ENCODE data around the gene ARRDC5.
"Not testable (repeated sequence)": the region's sequence is repeated elsewhere in the genome, so short reads cannot be mapped to it uniquely, and the experiment has no call there.

ARRDC5 gene

DNA sequence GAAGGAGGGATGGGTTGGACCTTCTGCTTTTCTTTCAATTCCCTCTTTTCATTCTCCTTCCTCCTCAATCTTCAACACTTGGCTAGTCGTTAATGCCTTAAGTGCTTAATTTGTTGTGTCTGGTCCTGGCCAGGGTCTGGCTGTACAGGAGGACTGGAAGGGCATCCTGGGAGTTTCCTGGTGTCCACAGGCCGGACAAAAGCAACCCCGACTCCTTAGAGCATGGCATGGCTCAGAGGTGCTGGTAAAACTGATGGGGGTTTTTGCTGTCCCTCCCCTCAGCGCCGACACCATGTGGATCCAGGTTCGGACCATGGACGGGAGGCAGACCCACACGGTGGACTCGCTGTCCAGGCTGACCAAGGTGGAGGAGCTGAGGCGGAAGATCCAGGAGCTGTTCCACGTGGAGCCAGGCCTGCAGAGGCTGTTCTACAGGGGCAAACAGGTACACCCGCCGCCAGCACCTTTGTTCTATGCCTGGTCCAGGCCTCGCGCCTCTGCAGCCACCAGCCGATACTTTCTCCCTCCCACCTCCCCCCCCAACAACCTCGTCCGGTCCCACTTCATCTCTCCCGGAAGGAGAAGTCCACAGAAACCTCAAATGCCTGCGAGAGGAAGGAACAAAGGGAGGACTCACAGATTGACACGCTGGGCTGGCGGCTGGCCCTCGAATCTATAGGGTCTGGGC, 8.0 kb upstream of the ARRDC5 start:
- no peak for DNase-seq (ENCODE audit: low read depth in 2 of 2, low spot score in 1 of 2)

GRCh38 chr19:4909897-4910593, 7.3 kb upstream of the ARRDC5 start:
- peak; percentile 83 to 88 for DNase-seq (ENCODE audit: low read depth in 2 of 2, low spot score in 1 of 2)

GRCh38 chr19:4909156-4909896, 6.6 kb upstream of the ARRDC5 start, which contains the start of gene UHRF1:
UHRF1 (plus strand) TSS chr19:4909501; CDS start chr19:4910886, 1,385 bp downstream.
- DNase-seq (ENCODE audit: low read depth in 2 of 2, low spot score in 1 of 2): no peak

- DNase-seq (ENCODE audit: low read depth in 2 of 2, low spot score in 1 of 2): no peak
Measured at GRCh38 chr19:4908781-4909155, 6.1 kb upstream of the ARRDC5 start.

DNA sequence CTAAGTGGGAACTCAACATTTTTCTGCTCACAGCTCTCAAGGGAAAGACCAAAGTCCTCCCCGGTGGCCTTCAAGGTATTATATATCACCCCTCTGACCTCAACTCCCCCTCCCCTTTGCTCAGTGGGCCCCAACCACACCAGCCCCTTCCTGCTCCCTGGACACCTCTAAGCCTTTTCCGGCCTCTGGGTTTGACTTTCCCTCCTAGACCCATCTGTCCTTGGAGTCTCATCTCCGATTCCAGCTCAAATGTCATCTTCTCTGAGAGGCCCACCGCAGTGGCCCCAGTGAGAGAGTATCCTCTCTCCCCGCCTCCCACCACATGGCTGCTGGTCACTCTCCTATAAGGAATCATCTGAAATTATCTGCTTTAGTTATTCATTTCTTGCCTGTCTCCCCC, 5.7 kb upstream of the ARRDC5 start:
- DNase-seq (ENCODE audit: low read depth in 2 of 2, low spot score in 1 of 2): no peak

GRCh38 chr19:4906963-4907362, 4.3 kb upstream of the ARRDC5 start:
- DNase-seq (ENCODE audit: low read depth in 2 of 2, low spot score in 1 of 2): no peak

DNA sequence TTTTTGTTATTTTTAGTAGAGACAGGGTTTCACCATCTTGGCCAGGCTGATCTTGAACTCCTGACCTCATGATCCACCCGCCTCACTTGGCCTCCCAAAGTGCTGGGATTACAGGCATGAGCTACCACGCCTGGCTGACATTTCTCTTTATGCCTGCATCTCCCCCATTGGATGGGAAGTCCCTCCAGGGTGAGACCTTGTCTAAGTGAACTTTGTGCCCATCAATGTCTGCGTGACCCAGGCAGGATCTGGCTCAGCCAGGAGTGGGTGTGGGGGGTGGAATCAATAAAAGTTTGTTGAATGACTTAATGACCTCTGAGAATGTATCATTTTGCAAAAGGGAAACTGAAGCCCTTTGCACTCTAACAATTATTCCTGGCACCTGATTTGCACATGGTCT, 1.8 kb upstream of the ARRDC5 start:
- DNase-seq (ENCODE audit: low read depth in 2 of 2, low spot score in 1 of 2): no peak

GRCh38 chr19:4900879-4901278, 1.8 kb downstream of the ARRDC5 start:
- not testable (repeated sequence) for DNase-seq (ENCODE audit: low read depth in 2 of 2, low spot score in 1 of 2)

GRCh38 chr19:4897146-4897545, 5.5 kb downstream of the ARRDC5 start:
- no peak for DNase-seq (ENCODE audit: low read depth in 2 of 2, low spot score in 1 of 2)

GRCh38 chr19:4896372-4896771, 6.3 kb downstream of the ARRDC5 start:
- DNase-seq (ENCODE audit: low read depth in 2 of 2, low spot score in 1 of 2): no peak

- not testable (repeated sequence) for DNase-seq (ENCODE audit: low read depth in 2 of 2, low spot score in 1 of 2)
Measured at GRCh38 chr19:4892962-4893361, 9.7 kb downstream of the ARRDC5 start.

DNA sequence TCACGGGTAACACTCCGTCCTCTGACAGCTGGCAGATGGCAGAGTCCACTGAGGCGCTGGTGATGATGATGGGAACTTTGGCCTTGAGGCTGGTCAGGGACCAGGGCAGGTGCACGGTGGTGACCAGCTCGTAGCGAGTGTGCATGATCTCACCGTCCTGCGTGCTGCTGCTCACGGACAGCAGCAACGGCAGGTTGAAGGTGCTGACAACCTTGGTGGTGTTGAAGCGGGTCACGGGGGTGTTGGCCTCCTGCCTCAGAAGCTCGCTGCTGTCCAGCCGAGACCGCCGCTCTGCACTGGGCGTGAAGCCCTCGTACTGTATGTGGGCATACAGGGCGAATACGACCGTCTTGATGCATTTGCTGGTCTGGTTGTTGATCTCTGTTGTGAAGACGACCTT, 11.6 kb downstream of the ARRDC5 start:
- no peak for DNase-seq (ENCODE audit: low read depth in 2 of 2, low spot score in 1 of 2)

GRCh38 chr19:4889034-4889815, 13.5 kb downstream of the ARRDC5 start:
- no peak for DNase-seq (ENCODE audit: low read depth in 2 of 2, low spot score in 1 of 2)

DNA sequence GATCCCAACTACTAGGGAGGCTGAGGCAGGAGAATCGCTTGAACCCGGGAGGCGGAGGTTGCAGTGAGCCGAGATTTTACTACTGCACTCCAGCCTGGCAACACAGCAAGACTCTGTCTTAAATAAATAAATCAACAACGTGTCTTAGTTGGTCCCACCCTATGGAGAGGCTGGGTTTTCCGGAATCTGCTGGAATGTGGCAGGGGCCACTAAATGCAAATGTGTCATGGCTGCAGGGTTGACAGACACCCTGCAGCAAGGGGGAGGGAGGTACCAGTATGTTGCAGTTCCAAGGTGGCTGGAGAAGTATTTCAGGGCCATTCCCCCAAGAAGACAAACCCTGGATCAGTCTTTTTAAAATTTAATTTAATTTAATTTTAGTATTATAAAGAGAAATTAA, 14.9 kb downstream of the ARRDC5 start:
- DNase-seq (ENCODE audit: low read depth in 2 of 2, low spot score in 1 of 2): not testable (repeated sequence)

- not testable (repeated sequence) for DNase-seq (ENCODE audit: low read depth in 2 of 2, low spot score in 1 of 2)
Measured at GRCh38 chr19:4884993-4885392, 17.7 kb downstream of the ARRDC5 start.

DNA sequence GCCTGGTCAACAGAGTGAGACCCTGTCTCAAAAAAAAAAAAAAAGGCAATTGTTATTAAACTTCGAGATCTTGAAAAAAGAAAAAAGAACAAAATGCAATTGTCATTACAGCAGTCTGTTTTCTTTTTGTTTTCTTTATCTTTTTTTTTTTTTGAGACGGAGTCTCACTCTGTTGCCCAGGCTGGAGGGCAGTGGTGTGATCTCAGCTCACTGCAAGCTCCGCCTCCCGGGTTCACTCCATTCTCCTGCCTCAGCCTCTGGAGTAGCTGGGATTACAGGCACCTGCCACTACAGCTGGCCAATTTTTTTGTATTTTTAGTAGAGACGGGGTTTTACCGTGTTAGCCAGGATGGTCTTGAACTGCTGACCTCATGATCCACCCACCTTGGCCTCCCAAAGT, 19.8 kb downstream of the ARRDC5 start:
- not testable (repeated sequence) for DNase-seq (ENCODE audit: low read depth in 2 of 2, low spot score in 1 of 2)

DNA sequence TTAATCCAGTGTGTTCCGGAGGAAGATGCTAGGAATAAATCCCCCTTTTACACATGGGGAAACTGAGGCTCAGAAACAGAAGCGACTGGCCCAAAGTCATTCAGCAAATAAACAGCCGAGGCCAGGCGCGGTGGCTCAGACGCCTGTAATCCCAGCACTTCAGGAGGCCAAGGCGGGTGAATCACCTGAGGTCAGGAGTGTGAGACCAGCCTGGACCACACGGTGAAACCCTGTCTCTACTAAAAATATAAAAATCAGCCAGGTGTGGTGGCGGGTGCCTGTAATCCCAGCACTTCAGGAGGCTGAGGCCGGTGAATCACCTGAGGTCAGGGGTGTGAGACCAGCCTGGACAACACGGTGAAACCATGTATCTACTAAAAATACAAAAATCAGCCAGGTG, 23.7 kb downstream of the ARRDC5 start:
- DNase-seq (ENCODE audit: low read depth in 2 of 2, low spot score in 1 of 2): no peak

- no peak for DNase-seq (ENCODE audit: low read depth in 2 of 2, low spot score in 1 of 2)
Measured at GRCh38 chr19:4878491-4878968, 24.2 kb downstream of the ARRDC5 start.

- no peak for DNase-seq (ENCODE audit: low read depth in 2 of 2, low spot score in 1 of 2)
Measured at GRCh38 chr19:4877753-4878490, 24.8 kb downstream of the ARRDC5 start.

DNA sequence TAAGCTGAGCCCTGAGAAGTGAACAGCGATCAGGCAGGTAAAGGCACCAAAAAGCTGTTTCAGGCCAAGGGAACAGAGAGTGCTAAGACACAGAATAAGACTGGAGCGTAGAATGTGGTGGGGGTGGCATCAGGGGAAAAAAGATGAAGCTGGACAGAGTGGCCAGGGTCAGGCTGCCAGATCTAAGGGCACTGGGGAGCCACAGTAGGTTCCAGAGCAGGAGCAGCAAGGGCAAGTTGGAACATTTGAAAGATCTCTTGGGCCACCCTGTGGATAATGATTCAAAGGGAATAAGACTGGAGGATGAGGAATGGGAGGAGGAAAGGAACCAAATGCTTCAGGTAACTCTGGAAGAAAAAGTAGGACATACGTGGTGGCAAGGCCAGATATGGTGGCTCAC, 28.8 kb downstream of the ARRDC5 start:
- no peak for DNase-seq (ENCODE audit: low read depth in 2 of 2, low spot score in 1 of 2)
